GM19043 (cell line): ENCODE data around the gene ZWILCH.

Source experiments
- ATAC-seq: cut with Tn5 transposase; IDR thresholded peaks from one replicate; pipeline ENCODE4 v1.9.1; 2021; ENCODE audit warnings: low read depth; ENCODE audit not compliant: unreplicated experiment

The ZWILCH gene

GRCh38 chr15:66535056-66535455 is 29.9 kb downstream of the ZWILCH start:
- ATAC-seq: no peak

- ATAC-seq: no peak
Measured at GRCh38 chr15:66542896-66543295, 37.8 kb downstream of the ZWILCH start.

- no peak for ATAC-seq
Measured at GRCh38 chr15:66545255-66545654, 40.1 kb downstream of the ZWILCH start.

- ATAC-seq: no peak
Measured at GRCh38 chr15:66555685-66556084, 50.6 kb downstream of the ZWILCH start.

- ATAC-seq: no peak
Measured at GRCh38 chr15:66558271-66558670, 53.1 kb downstream of the ZWILCH start.

GRCh38 chr15:66560856-66561525 is 55.9 kb downstream of the ZWILCH start:
- ATAC-seq: no peak

- no peak for ATAC-seq
Measured at GRCh38 chr15:66563126-66563525, 58.0 kb downstream of the ZWILCH start.

GRCh38 chr15:66563566-66564110 is 58.5 kb downstream of the ZWILCH start:
- ATAC-seq: no peak

GRCh38 chr15:66564136-66565041 is 59.3 kb downstream of the ZWILCH start:
- ATAC-seq: no peak

GRCh38 chr15:66565141-66565641 is 60.1 kb downstream of the ZWILCH start:
- no peak for ATAC-seq

- ATAC-seq: no peak
Measured at GRCh38 chr15:66565741-66566144, 60.6 kb downstream of the ZWILCH start, which contains the start of gene LCTL. TSS of gene LCTL (minus strand) at chr15:66565998. CDS start at chr15:66565365, 633 bp downstream.

GRCh38 chr15:66566963-66567531 is 61.9 kb downstream of the ZWILCH start:
- no peak for ATAC-seq

GRCh38 chr15:66567897-66568296 is 62.8 kb downstream of the ZWILCH start:
- ATAC-seq: no peak

GRCh38 chr15:66569461-66570137 is 64.5 kb downstream of the ZWILCH start:
- ATAC-seq: no peak

- ATAC-seq: no peak
Measured at GRCh38 chr15:66570327-66570726, 65.2 kb downstream of the ZWILCH start.

- no peak for ATAC-seq
Measured at GRCh38 chr15:66570842-66571478, 65.8 kb downstream of the ZWILCH start.

- ATAC-seq: no peak
Measured at GRCh38 chr15:66572146-66572545, 67.0 kb downstream of the ZWILCH start.

GRCh38 chr15:66573348-66573718 is 68.2 kb downstream of the ZWILCH start:
- ATAC-seq: no peak

- ATAC-seq: no peak
Measured at GRCh38 chr15:66573719-66574595, 68.8 kb downstream of the ZWILCH start.
